Muscle of back (tissue), 11 donors: Measurements from ENCODE around the gene ANKRD53. TPM values are rescaled to one million over a fixed set of nuclear protein-coding genes. Genes with fewer than 3 reads are reported as not detected.
"Not testable (repeated sequence)": the region's sequence is repeated elsewhere in the genome, so short reads cannot be mapped to it uniquely, and the experiment has no call there.

Experiments
- DNase-seq, 3 donors: peaks; one replicate each; pipeline versions ENCODE4 v3.0.0 to v3.0.0-alpha.2; 2013
- polyA plus RNA-seq, 10 donors: library from polyadenylated mRNA; unstranded; fragments of 120-200 nt; gene quantifications; one replicate each; pipeline ENCODE4 v1.2.1, GENCODE V29; 2013; ENCODE audit not compliant: insufficient read length in 10 of 10

ANKRD53 gene
- polyA plus RNA-seq, 10 donors = 0.56 to 1.8 (median 1.2) TPM

DNA sequence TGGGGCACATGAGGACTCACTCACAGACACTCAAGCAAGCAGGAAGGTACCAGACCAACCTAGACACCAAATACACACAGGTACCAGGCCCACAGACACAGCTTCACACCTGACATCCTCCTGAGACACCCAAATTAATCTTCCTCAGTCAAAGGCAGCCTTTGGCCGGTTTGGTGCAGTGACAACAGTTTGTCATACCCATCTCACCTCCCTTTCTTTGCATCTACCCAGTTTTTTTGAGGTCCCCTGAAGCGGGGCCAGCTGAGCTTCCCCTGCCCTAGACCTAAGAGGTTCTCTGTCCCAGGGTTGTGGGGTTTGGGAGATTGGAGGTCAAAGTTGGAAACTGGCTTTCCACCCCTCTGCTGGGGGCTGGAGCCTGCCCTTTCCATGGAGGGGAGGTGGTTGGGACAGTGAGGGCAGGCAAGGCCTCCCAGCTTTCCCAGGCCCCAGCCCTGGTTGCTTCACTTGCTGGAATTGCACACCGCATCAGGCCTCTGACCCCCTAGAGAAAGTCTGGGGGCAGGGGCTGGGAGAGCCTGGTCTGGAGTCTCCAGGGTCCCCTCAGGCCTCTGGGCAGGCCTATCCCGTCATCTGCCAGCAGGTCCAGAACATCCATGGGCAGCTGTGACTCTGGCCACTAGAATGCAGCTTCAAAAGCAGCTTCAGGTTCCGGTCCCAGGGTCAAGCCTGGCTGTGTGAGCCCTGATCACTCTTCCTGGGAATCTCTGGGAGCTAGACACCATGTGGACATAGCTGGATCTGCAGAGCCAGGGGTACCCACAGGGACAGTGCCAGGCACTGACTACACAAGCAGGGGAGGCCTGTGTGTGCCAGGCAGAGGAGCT is 28.7 kb downstream of the ANKRD53 start:
- no peak for DNase-seq

DNA sequence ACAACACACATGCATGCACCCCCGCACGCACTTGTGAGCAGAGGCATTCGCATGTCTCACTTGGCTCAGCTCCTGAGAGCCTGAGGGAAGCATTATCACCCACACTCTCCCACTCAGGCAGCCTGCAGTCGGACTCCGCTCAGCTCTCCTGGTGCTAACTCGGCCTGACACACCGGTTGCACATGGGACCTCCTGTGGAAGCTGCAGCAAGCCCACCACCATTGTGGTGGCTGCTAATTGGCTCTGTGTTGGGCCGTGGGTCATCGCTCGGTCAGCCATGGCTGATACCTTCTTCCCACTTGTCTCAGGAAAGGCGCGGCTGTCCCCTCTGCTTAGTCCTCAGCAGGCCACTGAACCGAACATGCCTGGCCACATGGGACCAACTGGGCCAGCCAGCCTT is 29.9 kb downstream of the ANKRD53 start:
- no peak for DNase-seq

DNA sequence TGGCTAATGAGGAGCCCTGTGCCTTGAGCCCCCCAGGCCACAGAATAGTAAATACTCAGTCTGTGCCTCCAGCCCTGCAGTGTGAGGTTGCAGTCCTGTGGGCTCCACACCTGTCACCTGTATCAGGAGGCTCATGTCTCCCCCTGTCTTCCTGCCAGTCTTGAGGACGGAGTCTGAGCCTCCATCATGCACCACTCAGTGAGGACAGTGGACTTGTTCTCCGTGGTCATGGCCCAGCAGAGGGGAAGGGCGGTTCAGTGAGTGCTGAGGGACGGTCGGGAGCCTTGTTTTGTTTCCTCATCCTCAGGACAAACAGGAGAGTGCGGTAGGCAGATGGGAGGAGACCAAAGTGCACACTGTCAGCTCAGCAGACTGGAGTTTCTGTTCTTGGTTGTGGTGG is 33.4 kb downstream of the ANKRD53 start:
- not testable (repeated sequence) for DNase-seq

DNA sequence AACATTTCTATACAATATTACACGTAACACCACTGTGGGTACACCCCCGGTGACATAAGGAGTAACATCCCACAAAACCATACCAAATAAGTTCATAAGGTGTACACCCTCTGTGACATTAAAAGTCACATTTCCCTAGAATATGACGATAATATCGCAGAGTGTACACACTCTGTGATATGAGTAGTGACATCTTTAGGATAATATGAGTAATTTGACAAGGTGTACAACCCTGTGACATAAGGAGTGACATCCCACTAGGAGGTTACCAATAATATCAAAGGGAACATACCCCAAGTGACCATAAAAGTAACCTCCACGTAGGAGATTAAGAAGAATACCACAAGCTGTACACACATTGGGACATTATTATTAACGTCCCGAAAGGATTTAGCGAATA is 40.2 kb downstream of the ANKRD53 start:
- no peak for DNase-seq

DNA sequence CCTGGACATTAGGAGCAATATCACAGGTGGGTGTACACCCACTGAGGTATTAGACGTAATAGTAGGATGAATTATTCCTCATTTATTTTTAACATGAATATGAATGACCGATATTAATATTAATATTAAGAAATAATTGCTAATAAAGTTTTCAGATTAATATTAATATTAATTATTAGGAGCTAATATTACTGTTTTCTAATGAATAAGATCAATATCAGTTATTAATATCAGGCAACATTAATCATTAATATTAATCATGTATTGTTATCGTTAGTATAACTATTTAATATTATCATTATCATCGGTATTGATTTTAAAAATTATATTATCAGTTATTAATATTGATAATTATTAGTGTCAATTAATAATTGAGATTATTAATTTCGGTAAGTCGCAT is 41.6 kb downstream of the ANKRD53 start:
- not testable (repeated sequence) for DNase-seq

DNA sequence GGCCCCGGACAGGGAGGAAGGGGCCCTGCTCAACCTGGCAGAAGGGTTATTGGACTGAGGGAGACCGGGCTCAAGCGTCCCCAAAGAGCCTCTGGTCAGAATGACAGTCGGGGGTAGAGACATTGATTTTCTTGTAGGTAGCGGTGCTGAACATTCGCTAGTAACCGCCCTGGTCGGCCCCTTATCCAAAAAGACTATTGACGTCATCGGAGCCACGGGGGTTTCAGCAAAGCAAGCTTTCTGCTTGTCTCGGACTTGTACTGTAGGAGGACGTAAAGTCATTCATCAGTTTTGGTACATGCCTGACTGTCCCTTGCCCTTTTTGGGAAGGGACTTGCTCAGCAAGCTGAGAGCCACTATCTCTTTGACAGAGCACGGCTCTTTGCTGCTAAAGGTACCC is 43.0 kb downstream of the ANKRD53 start:
- DNase-seq = not testable (repeated sequence)

DNA sequence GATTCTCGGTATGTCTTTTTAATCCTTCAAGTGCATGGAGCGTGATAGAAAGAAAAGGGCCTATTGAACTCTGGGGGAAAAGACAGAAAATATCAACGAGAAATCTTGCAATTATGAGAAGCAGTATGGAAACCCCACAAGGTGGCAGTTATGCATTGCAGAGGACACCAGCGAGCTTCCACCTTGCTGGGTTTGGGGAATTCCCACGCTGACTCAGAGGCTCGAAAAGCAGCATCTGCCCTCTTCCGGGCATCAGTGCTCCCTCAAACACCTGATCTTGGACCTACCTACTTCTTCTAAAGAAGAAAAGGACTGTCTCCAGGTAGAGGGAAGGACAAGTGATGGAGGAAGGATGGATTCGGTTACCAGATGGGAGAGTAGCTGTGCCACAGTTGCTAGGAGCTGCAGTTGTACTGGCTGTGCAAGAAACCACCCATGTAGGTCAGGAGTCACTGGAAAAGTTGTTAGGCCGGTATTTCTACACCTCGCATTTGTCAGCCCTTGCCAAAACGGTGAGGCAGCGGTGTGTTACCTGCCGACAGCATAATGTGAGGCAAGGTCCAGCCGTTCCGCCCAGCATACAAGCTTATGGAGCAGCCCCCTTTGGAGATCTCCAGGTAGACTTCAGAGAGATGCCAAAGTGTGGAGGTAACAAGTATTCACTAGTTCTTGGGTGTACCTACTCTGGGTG is 45.3 kb downstream of the ANKRD53 start:
- DNase-seq = not testable (repeated sequence)

Other genes with a start within 250 kb of the ANKRD53 start
- 1 to 10 TPM; 2.4 to 7.3 (median 3.2) TPM for gene ADD2, start 210.4 kb upstream of the ANKRD53 start, polyA plus RNA-seq
- under 1 TPM in 1 of 10 donors, not detected in 9; 0.22 TPM for gene FIGLA, start 188.0 kb upstream of the ANKRD53 start, polyA plus RNA-seq
- gene CLEC4F, start 158.0 kb upstream of the ANKRD53 start, polyA plus RNA-seq = under 1 TPM in 8 of 10 donors, not detected in 2; 0.07 to 0.86 (median 0.19) TPM
- under 1 TPM in 7 of 10 donors, not detected in 3; 0.12 to 0.87 (median 0.28) TPM for gene CD207, start 142.8 kb upstream of the ANKRD53 start, polyA plus RNA-seq
- gene VAX2, start 78.1 kb upstream of the ANKRD53 start, polyA plus RNA-seq = 1 to 10 TPM; 2.3 to 4.4 (median 3.8) TPM
- 1 to 10 TPM in 6 of 10 donors, under 1 TPM in 4; 0.56 to 3.1 (median 1.2) TPM for gene ATP6V1B1, start 42.7 kb upstream of the ANKRD53 start, polyA plus RNA-seq
- gene TEX261, start 16.2 kb downstream of the ANKRD53 start, polyA plus RNA-seq = 10 to 100 TPM; 34.6 to 51.4 (median 39.0) TPM
- 10 to 100 TPM; 60.5 to 79.4 (median 68.8) TPM for gene NAGK, start 90.0 kb downstream of the ANKRD53 start, polyA plus RNA-seq
- gene MCEE, start 151.6 kb downstream of the ANKRD53 start, polyA plus RNA-seq = 10 to 100 TPM; 18.0 to 29.1 (median 23.9) TPM
- gene MPHOSPH10, start 152.0 kb downstream of the ANKRD53 start, polyA plus RNA-seq = 10 to 100 TPM; 26.4 to 39.6 (median 32.8) TPM
- gene PAIP2B, start 248.5 kb downstream of the ANKRD53 start, polyA plus RNA-seq = 10 to 100 TPM in 1 of 10 donors, 1 to 10 TPM in 9; 5.1 to 10.0 (median 8.2) TPM